ENCODE results near the gene KIF26B.

The KIF26B gene

DNA sequence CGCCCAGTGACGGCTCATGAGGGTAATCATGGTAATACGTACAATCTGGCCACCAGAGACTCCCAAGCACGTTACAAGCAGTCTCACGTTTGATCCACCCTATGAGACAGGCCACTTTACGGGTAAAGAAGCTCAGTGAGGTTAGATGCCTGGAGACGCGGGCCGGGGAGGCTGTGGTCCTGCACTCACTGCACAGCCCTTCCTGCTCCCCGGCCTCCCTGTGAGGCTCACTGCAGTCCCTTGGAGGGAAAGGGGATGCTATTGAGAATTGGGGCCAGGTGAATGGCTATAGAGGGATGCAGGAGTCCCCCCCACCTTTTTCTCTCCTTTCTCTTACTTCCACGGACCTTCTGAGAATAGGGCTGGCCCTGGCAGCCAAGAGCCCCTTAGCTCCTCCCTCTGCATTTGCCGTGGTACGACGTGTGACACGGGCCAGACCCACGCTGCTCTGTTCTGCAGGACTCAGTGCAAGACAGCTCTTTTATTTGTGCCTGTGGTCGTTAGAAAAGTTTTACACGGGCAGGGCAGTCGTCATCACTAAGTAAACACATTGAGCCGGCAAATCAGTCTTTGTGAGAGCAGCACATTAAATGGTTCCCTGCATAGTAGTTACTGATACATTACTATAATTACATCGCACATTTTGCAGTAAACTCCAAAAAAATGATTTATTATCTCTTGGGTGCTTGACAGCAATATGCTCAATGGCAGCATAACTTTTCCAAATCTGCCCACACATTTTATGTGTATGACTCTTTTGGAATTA lies 18.8 kb downstream of the KIF26B start:
- no peak for DNase-seq

- DNase-seq = peak; percentile 76
These were observed 22.5 kb downstream of the KIF26B start for GRCh38 chr1:245177071-245177900.

DNA sequence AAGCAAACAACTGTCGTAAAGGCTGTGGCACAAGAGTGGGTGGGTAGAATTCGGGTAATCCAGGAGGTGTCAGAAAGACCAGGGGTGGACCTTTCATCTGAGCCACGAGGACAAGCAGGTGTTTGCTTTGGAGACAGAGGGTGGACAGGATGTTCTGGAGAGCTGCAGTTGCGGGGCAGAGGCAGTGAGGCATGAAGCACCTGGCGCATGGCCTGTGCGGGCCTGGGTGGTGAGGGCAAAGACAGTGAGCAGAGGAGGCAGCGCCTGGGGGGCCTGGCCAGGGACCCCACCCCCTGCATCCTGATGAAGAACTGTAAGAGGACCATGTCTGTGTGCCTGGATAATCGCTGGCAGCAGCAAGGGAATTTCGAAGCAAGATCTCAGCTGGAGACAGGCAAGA lies 24.9 kb downstream of the KIF26B start:
- DNase-seq = peak; percentile 65

GRCh38 chr1:245180496-245181157 lies 25.8 kb downstream of the KIF26B start:
- no peak for DNase-seq

DNA sequence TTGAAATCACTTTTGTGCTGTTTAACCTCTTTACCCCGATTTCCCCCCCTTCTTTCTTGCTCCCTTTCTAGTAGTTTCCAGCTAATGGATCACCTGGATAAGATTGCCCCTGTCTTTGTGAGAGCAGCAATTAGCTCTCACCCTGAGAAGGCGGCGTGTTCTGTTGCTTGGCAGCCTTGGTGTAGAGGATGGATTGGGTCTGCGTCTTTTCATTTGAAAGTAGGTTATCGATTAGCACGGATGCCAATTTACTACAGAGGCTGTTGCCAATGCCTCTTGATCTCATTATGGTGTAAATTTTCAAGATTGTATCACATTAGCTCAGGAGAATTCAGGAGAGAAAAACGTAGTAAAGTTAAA lies 26.4 kb downstream of the KIF26B start:
- no peak for DNase-seq

GRCh38 chr1:245182028-245182427 lies 27.2 kb downstream of the KIF26B start:
- DNase-seq = no peak

DNA sequence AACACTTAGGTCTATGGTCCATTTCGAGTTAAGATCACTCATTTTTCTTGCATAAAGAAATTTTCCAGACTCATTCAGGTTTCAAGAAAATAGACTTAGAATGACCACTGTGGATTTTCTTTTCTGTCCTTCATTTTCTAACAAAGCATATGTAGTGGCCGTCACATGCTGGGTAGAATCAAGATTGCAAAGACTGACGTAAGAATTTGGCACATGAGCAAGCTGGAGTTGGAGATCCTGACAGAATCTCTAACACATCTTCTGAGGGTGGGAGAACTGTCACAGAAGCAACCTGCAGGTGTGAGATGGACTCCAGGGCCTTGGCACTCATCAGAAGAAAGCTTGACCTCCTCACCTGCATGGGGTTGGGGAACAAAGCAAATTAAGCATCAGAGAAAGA lies 28.6 kb downstream of the KIF26B start:
- no peak for DNase-seq

GRCh38 chr1:245184779-245185178 lies 30.0 kb downstream of the KIF26B start:
- no peak for DNase-seq

DNA sequence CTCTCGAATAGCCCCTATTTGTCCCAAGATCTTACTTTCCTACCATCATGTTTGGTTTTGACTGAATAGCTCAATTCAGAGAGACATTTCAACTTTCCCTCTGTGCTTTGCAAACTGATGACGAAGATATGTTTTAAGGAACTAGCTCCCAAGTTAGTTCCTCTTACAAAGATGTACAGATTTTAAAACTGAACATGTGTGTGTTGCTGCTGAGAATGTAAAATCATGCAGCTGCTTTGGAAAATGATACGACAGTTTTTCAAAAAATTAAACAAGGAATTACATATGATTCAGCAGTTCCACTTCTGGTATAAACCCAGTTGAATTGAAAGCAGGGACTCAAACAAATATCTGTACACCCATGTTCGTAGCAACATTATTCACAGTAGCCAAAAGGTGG lies 33.6 kb downstream of the KIF26B start:
- no peak for DNase-seq

GRCh38 chr1:245195398-245195797 lies 40.6 kb downstream of the KIF26B start:
- no peak for DNase-seq

DNA sequence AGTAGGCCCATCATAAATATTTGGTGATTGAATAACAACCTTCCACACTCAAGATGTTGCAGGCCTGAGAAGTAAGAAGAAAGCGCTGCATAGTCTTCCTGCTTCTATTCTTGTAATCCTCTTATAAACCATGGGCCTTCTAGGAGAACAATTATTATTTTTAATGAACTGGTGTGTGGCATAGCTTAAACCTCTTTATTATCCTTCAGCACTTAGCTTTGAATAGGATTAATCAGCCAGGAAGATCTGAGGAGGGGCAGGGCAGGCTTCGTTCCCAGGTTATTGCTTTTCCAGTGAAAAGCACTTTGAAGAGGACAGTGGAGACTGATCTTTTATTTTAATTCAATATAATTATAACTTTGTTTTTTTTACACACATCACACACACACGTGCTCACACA lies 42.3 kb downstream of the KIF26B start:
- no peak for DNase-seq

DNA sequence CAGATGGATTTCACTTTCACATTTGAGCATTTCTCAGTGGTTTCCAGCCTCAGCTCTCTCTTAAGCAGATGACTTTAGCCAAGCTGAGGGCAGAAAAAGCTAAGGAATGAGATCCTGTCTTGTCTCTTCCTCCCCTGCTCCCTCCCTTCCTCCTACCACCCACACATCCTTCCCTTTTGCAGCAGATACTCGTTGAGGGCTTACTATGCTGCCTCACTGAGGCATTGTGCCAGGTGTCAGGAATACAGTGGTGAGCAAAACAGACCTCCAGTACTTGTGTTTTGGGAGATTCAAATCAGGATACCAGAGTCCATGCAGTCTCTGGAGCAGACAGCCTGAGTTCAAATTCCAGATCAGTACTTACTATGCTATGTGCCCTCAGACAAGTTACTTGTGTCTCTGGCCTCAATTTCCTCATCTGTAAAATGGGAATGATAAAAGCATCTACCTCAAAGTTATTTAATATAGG lies 43.2 kb downstream of the KIF26B start:
- DNase-seq = no peak

DNA sequence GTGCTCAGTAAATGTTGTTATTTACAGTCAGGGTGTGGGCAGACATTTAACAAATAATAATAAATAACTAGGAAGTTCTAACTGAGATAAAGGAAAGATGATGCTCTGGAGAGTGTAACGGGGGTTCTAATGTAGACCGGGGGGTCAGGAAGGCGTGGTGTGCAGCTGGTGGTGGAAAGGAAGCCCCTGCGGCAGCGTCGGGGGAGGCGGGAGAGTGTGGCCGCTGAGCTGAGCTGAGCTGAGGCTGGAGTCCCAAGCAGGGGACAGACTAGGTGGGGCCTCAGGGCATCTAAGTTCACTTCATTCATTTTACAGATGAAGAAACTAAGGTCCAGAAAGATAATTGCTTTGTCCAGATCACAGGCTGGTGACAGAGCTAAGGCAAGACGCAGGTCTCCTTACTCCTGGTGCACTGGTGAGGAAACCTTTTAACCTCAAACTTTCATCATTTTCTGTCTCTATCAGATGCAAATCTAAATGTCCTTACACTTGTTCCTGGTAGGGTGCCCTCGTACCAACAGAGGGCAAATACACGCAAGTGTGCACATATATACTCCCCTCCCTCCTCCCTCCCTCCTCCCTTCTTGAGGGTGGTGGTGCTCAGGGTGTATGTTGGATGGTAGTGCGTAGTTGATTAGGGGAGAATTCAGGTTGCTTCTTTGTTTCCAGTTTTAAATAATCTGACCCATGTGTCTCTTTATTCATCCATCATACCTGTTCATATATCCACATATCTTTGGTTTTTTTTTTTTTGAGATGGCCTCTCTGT lies 44.1 kb downstream of the KIF26B start:
- no peak for DNase-seq

DNA sequence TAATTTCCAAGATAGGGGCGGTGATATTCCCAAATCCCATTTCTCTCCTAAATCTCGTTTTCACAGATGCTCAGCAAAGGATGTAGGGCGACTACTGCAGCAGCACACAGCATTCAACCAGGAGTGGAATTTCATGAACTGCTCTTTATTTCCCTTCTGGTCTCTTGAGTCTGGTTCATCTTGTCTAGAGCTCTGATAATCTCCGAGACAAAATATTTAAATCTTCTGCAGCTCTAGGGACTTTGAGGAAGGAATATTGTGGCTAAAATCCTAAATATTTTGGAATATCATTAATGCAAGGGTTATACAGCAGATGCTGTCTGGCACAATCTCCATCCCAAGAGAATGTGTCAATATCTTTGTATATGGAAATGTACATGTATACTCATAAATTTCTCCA lies 45.4 kb downstream of the KIF26B start:
- DNase-seq = no peak

GRCh38 chr1:245201201-245201600 lies 46.4 kb downstream of the KIF26B start:
- DNase-seq = no peak

DNA sequence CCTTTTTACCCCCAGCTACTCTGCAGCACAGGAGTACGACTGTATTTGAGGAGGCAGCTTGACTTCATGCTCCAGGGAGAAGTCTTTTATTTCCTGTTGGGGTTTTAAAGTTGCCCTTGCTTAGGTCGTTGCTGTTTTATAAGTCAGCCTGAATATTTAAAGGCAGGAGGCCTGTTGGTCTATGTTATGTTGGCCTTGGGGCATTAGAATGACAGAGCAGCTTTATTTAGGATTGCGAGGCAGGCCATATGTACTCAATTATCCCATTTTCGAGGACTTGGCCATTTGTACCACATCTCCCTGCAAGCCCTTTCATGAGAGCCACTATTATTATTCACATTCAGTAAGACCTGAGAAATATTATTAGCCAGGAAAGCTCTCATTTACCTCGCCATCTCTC lies 47.0 kb downstream of the KIF26B start:
- no peak for DNase-seq

DNA sequence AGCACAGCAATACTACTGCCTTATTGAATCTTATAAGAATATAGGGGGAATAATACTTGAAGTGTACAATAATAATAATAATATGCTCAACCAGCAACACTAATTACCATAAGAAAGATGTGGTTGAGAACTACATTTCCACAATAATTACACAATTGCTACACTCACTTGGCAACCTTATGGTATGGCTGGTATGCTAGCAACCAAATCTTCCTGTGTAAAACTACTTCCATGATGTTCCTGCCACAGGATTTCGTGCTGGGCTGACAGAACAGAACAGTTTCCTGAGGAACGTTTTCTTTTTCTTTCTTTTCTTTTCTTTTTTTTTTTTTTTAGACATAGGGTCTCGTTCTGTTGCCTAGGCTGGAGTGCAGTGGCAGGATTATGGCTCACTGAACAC lies 50.6 kb downstream of the KIF26B start:
- DNase-seq = no peak

DNA sequence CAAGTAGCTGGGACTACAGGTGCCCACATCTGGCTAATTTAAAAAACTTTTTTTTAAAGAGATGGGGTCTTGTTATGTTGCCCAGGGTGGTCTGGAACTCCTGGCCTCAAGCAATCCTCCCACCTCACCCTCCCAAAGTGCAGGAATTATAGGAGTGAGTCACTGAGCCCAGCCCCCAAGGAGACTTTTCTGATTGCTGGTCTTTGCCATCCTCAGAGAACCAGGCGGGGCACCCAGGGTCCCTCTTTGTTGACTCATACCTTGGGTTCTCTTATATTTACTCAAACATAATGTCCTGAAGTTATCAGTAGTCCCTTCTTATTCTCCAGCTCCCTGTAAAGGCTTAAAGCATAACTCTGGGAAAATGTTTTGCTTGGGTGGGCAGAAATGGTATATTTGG lies 51.1 kb downstream of the KIF26B start:
- DNase-seq = no peak

GRCh38 chr1:245207056-245207638 lies 52.4 kb downstream of the KIF26B start:
- DNase-seq = no peak

- DNase-seq = no peak
These were observed 53.0 kb downstream of the KIF26B start for GRCh38 chr1:245207801-245208200.

DNA sequence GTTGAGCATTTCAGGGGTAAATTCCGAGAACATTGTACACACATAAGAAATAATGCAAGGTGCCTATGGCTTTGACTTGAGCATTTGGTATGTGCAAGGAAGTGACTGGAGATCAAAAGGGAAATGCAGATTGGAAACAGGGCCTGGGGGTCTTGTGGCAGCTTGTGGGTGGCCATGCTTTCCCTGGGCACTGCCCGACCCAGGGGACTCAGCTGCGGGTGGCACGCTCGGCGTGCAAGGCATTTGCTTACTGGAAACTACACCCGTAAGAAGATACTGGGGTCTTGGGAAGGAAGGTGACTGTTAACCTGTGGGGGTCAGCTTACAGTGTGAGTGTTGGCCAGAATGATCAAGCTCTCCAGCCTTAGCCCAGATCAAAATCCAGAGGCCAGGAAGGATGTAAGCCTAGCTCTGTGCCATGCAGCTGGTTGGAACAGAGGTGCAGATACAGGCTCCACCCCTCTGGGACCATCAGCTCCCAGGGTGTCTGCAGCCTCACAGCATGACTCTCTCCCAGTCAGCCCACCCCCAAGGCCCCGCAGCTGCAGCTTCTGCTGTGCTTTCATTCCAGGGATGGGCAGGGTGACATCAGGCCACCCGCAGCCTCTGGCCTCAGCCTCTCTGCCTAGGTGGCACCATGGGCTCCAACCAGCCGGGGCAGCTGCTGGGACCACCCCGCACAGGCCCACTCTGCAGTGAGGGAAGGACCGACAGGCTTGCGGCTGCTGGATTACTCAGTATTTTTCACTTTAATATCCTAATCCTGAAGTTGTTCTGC lies 55.1 kb downstream of the KIF26B start:
- DNase-seq = no peak

Measured in NCI-H2029 treated with DMSO at 0.1 percent for 48 hours (cell line).